A673 (cell line): ENCODE results near the gene MYO5B. TPM values are rescaled to one million over a fixed set of nuclear protein-coding genes. Genes with fewer than 3 reads are reported as not detected.

Experiments used
- BruUV-seq: library from RNA; stranded (reverse); fragments of 400-500 nt; replicated peaks from 2 replicates; lab custom pipeline; 2021; lab: Mats Ljungman, UMichigan
- CTCF ChIA-PET: fragments of 300-600 bp; sonication (Branson Sonifier 250); formaldehyde crosslinking; loops from one replicate; lab custom pipeline; 2022; ENCODE audit warnings: antibody characterized with exemption; lab: Charles Lee
- POLR2A ChIA-PET: fragments of 300-600 bp; sonication (Branson Sonifier 250); formaldehyde crosslinking; loops from one replicate; lab custom pipeline; 2022; ENCODE audit warnings: antibody characterized with exemption; ENCODE audit not compliant: low non-redundant PET; lab: Charles Lee
- DNase-seq: peaks from one replicate; pipeline ENCODE4 v3.0.0-alpha.2; 2015; ENCODE audit warnings: low spot score
- H3K27ac ChIP-seq: fragments of 200-600 bp; sonication (generic); 2 replicates; pipeline ENCODE4 v1.5.1; 2016; ENCODE audit warnings: mixed run types, low read depth, mild to moderate bottlenecking, mixed read lengths, antibody characterized with exemption, low read length; ENCODE audit not compliant: poor library complexity, severe bottlenecking
- H3K27me3 ChIP-seq: fragments of 200-600 bp; sonication (generic); replicated peaks from 2 replicates; pipeline ENCODE4 v1.6.1; 2017; ENCODE audit warnings: mixed run types, low read depth, mild to moderate bottlenecking, mixed read lengths, antibody characterized with exemption, low read length; ENCODE audit not compliant: insufficient read depth, poor library complexity
- H3K36me3 ChIP-seq: fragments of 200-600 bp; sonication (generic); 2 replicates; pipeline ENCODE4 v1.6.1; 2016; ENCODE audit warnings: mixed run types, mild to moderate bottlenecking, mixed read lengths, antibody characterized with exemption, low read length; ENCODE audit not compliant: insufficient read depth, poor library complexity, severe bottlenecking
- H3K4me1 ChIP-seq: fragments of 200-600 bp; sonication (generic); 2 replicates; pipeline ENCODE4 v1.6.1; 2017; ENCODE audit warnings: mixed run types, mild to moderate bottlenecking, mixed read lengths, antibody characterized with exemption, low read length; ENCODE audit not compliant: insufficient read depth, poor library complexity, severe bottlenecking
- H3K4me3 ChIP-seq: fragments of 200-600 bp; sonication (generic); 2 replicates; pipeline ENCODE4 v1.5.1; 2016; ENCODE audit warnings: low read depth, mixed run types, mild to moderate bottlenecking, mixed read lengths, low read length; ENCODE audit not compliant: poor library complexity, severe bottlenecking
- H3K9me3 ChIP-seq: fragments of 200-600 bp; sonication (generic); 2 replicates; pipeline ENCODE4 v1.6.1; 2016; ENCODE audit warnings: mixed run types, low read depth, mild to moderate bottlenecking, mixed read lengths, antibody characterized with exemption, low read length; ENCODE audit not compliant: poor library complexity, severe bottlenecking
- CTCF ChIP-seq: fragments of 300-800, 200-600 bp; sonication (generic); conservative IDR thresholded peaks from 2 replicates; pipeline ENCODE4 v1.5.1; 2017; ENCODE audit warnings: low read depth, mild to moderate bottlenecking, antibody characterized with exemption, low read length, moderate library complexity, mixed read lengths
- EZH2 ChIP-seq: fragments of 200-600 bp; sonication (generic); IDR thresholded peaks from 2 replicates; pipeline ENCODE4 v1.6.1; 2017; ENCODE audit warnings: borderline replicate concordance, low read depth, mild to moderate bottlenecking, mixed read lengths, antibody characterized with exemption, low read length; ENCODE audit not compliant: poor library complexity, severe bottlenecking
- intact Hi-C: fragments of 100-400 bp; cut with micrococcal nuclease; formaldehyde crosslinking; loops from one replicate; pipeline ENCODE4 v1.10.0; 2022; ENCODE audit not compliant: unreplicated experiment
- total RNA-seq: library from RNA; stranded (reverse); gene quantifications from 2 replicates; pipeline ENCODE4 v1.2.3, GENCODE V29; 2021

MYO5B gene
- total RNA-seq, 1 experiment from 2014 or later = 0.30 TPM

- no peak for TF ChIP-seq EZH2
- no peak for TF ChIP-seq CTCF
- Histone ChIP-seq H3K9me3 (no peaks in the 10 kb centered on the region), H3K36me3 (no peaks in the 10 kb centered on the region), H3K4me1 (no peaks in the 10 kb centered on the region), H3K27ac (no peak overlapping the region), H3K4me3 (no peak overlapping the region), H3K27me3 (peaks cover 45% of the 10 kb centered on the region)
- ChIA-PET CTCF (no interaction called here), POLR2A (no interaction called here)
- no peak for DNase-seq
- no TSS peak for BruUV-seq
- intact Hi-C loops = no loop called here
Observed at GRCh38 chr18:50135903-50136302, 59.0 kb downstream of the MYO5B start.

- Histone ChIP-seq H3K36me3 (no peaks in the 10 kb centered on the region), H3K4me1 (no peaks in the 10 kb centered on the region), H3K4me3 (no peak overlapping the region), H3K27ac (no peak overlapping the region), H3K27me3 (peaks cover 24% of the 10 kb centered on the region), H3K9me3 (no peaks in the 10 kb centered on the region)
- CTCF ChIA-PET = no interaction called here
- no peak for TF ChIP-seq EZH2
- BruUV-seq = no TSS peak
- POLR2A ChIA-PET = no interaction called here
- DNase-seq = no peak
- intact Hi-C loops = no loop called here
Observed at GRCh38 chr18:50133526-50133925, 61.4 kb downstream of the MYO5B start.

DNA sequence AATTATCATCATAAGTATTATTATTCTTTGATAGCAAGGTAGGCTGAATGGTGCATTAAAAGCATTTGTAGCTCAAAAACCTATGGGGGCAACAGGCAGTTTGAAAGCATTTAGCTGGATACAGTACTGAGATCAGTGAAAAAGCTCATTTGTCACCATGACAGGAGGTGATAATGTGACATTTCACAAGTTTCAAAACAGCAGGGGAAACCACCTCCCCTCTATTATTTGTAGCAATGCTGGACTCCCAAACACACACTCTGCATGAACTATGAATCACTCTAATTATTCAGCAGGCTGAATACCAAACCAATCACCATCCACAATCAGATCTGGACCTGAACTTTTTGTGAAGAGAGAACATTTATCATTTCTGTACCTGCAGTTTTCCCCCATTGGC lies 63.4 kb downstream of the MYO5B start:
- BruUV-seq = no TSS peak
- Histone ChIP-seq H3K4me1 (no peaks in the 10 kb centered on the region), H3K4me3 (no peak overlapping the region), H3K36me3 (no peaks in the 10 kb centered on the region), H3K27me3 (peaks cover 21% of the 10 kb centered on the region), H3K27ac (no peak overlapping the region), H3K9me3 (no peaks in the 10 kb centered on the region)
- TF ChIP-seq EZH2 = no peak
- no peak for TF ChIP-seq CTCF
- intact Hi-C loops = no loop called here
- no peak for DNase-seq
- ChIA-PET POLR2A (no interaction called here), CTCF (no interaction called here)

GRCh38 chr18:50128506-50129271 lies 66.3 kb downstream of the MYO5B start:
- no peaks in the 10 kb centered on the region for H3K9me3 ChIP-seq
- ChIA-PET POLR2A (no interaction called here), CTCF (no interaction called here)
- H3K27me3 ChIP-seq = peaks cover 7% of the 10 kb centered on the region
- intact Hi-C loops = no loop called here
- no peak overlapping the region for H3K27ac ChIP-seq
- no peak for DNase-seq
- no TSS peak for BruUV-seq
- H3K4me1 ChIP-seq = no peaks in the 10 kb centered on the region
- H3K36me3 ChIP-seq = no peaks in the 10 kb centered on the region
- TF ChIP-seq CTCF = no peak
- no peak for TF ChIP-seq EZH2
- no peak overlapping the region for H3K4me3 ChIP-seq
